ENCODE results near the gene LUC7L3. TPM values are rescaled to one million over a fixed set of nuclear protein-coding genes. Genes with fewer than 3 reads are reported as not detected.

LUC7L3 gene
- total RNA-seq, 1 experiment from 2014 or later, result 154 TPM

DNA sequence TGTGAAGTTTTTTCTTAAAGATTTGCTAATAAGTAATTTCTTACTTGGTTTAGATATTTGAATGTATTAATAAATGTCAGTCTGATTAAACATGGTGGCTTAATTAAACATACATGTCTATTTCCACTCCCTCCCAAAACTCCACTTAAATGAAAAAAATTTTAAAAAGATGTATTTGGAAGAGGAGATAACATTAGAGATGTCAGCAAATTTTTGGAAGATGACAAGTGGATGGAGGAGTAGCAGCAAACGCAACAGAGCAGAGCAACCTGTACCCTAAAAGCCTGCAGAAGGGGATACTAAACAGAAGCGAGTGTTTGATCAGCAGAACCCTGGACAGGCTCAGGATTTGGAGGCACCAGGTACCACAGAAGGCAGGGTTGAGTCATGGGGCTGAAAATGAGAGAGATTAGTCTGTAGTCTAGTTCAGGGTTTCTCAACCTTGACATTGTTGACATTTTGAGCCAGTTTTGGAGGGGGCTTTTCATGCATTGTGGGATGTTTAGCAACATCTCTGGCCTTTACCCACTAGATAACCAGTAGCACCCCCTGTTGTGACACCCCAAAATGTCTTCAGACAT is 17.8 kb downstream of the LUC7L3 start:
- no peak overlapping the region for H4K8ac ChIP-seq (replicated peaks; ENCODE audit: insufficient read length, low read depth, low read length)
- WGBS (ENCODE audit: extremely low coverage, insufficient read length, low lambda C conversion rate), result no CpG with 5 or more reads among the region's 2 CpGs
- no peak overlapping the region for H4K91ac ChIP-seq (ENCODE audit: insufficient read length, low read depth, low read length)
- H3K18ac ChIP-seq (ENCODE audit: insufficient read length, low read depth, low read length), result no peak overlapping the region
- DNase-seq, result no peak
- Mint-ChIP-seq H3K4me1 (peaks cover 0 to 7% of the 10 kb centered on the region in 2 experiments; a peak in 2 of 4 replicates), H3K27me3 (ENCODE audit: low read depth) (no peaks in the 10 kb centered on the region), H3K36me3 (ENCODE audit: insufficient read depth in 1 of 3, low read depth in 3 of 3) (peaks cover 24 to 63% (median 53%) of the 10 kb centered on the region in 3 experiments; a peak in 6 of 7 replicates), H3K9me3 (no peaks in the 10 kb centered on the region), H3K4me3 (no peak overlapping the region), H3K27ac (no peak overlapping the region)
- H3K23me2 ChIP-seq (ENCODE audit: insufficient read length, low read depth, low read length, poor library complexity, severe bottlenecking), result no peaks in the 10 kb centered on the region
- H3K9ac ChIP-seq (ENCODE audit: extremely low read depth, insufficient read length, low read length), result no peak overlapping the region
- no peak overlapping the region for H3K14ac ChIP-seq (ENCODE audit: insufficient read depth, low read length)
- no peak overlapping the region for H2BK15ac ChIP-seq (ENCODE audit: low read depth, low read length)
- TF ChIP-seq, protein P1, sequence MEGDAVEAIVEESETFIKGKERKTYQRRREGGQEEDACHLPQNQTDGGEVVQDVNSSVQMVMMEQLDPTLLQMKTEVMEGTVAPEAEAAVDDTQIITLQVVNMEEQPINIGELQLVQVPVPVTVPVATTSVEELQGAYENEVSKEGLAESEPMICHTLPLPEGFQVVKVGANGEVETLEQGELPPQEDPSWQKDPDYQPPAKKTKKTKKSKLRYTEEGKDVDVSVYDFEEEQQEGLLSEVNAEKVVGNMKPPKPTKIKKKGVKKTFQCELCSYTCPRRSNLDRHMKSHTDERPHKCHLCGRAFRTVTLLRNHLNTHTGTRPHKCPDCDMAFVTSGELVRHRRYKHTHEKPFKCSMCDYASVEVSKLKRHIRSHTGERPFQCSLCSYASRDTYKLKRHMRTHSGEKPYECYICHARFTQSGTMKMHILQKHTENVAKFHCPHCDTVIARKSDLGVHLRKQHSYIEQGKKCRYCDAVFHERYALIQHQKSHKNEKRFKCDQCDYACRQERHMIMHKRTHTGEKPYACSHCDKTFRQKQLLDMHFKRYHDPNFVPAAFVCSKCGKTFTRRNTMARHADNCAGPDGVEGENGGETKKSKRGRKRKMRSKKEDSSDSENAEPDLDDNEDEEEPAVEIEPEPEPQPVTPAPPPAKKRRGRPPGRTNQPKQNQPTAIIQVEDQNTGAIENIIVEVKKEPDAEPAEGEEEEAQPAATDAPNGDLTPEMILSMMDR (conservative IDR thresholded peaks at IDR 0.05), result no peak
- H3K79me2 ChIP-seq (ENCODE audit: insufficient read depth, low read length), result peaks cover 31% of the 10 kb centered on the region; the same call in 1 of the 2 replicates
- H2BK12ac ChIP-seq (ENCODE audit: insufficient read length, low read depth, low read length), result no peak overlapping the region
- H3K56ac ChIP-seq (ENCODE audit: insufficient read length, low read depth, low read length), result no peak overlapping the region
- H2BK5ac ChIP-seq (ENCODE audit: insufficient read length, low read length), result no peak overlapping the region
- H4K20me1 ChIP-seq (ENCODE audit: control insufficient read depth, insufficient read depth, insufficient read length), result no peaks in the 10 kb centered on the region
- H3K9me3 ChIP-seq (ENCODE audit: control insufficient read depth, low read depth, low read length), result no peaks in the 10 kb centered on the region
- H2BK120ac ChIP-seq (ENCODE audit: low read depth, low read length, poor library complexity, severe bottlenecking), result no peak overlapping the region
- H2AFZ ChIP-seq (ENCODE audit: low read length), result no peak overlapping the region
- no peak overlapping the region for H3K23ac ChIP-seq (ENCODE audit: insufficient read length, low read depth, low read length)
- H3K27ac ChIP-seq (ENCODE audit: insufficient read length, low read depth, low read length), result no peak overlapping the region
- H3K79me1 ChIP-seq (ENCODE audit: insufficient read depth, low read depth, low read length, poor library complexity, severe bottlenecking), result peaks cover 8% of the 10 kb centered on the region
- H3T11ph ChIP-seq (ENCODE audit: low read length), result no peak overlapping the region
- no peak overlapping the region for H2AK5ac ChIP-seq (ENCODE audit: insufficient read length, low read length)
- no peak overlapping the region for H4K5ac ChIP-seq (ENCODE audit: insufficient read length, low read depth, low read length)
- H2BK20ac ChIP-seq (ENCODE audit: low read depth, low read length, poor library complexity, severe bottlenecking), result no peak overlapping the region
- H3K27me3 ChIP-seq (ENCODE audit: insufficient read depth, low read length), result no peaks in the 10 kb centered on the region
- H3K4ac ChIP-seq (ENCODE audit: low read depth, low read length), result no peak overlapping the region
- no peaks in the 10 kb centered on the region for H3K4me1 ChIP-seq (ENCODE audit: insufficient read depth, low read length)
- H3K4me2 ChIP-seq (ENCODE audit: insufficient read depth, insufficient read length, low read length), result no peak overlapping the region
